Activated CD8-positive, alpha-beta T cell treated with anti-CD3 and anti-CD28 coated beads for 36 hours (primary cell): ENCODE results near the gene LRRC42. TPM values are rescaled to one million over a fixed set of nuclear protein-coding genes. Genes with fewer than 3 reads are reported as not detected.
"Not testable (repeated sequence)": the region's sequence is repeated elsewhere in the genome, so short reads cannot be mapped to it uniquely, and the experiment has no call there.

ENCODE experiments used
- ATAC-seq: fragments of 200-7000 bp; cut with Tn5 transposase; one replicate; pipeline ENCODE4 v1.10.0; 2021; ENCODE audit warnings: mild to moderate bottlenecking, moderate library complexity
- CTCF ChIA-PET: fragments of 350-600 bp; sonication (Branson Sonifier 250); formaldehyde crosslinking; loops from one replicate; lab custom pipeline; 2021; ENCODE audit warnings: antibody characterized with exemption; lab: Charles Lee
- POLR2A ChIA-PET: fragments of 350-600 bp; sonication (Branson Sonifier 250); formaldehyde crosslinking; loops from one replicate; lab custom pipeline; 2021; ENCODE audit warnings: antibody characterized with exemption; lab: Charles Lee
- DNase-seq: peaks from one replicate; pipeline ENCODE4 v3.0.0-alpha.2; 2020
- H3K27ac Mint-ChIP-seq: one replicate; pipeline ENCODE4 v1.8.0; 2021; ENCODE audit warnings: mild to moderate bottlenecking, mixed read lengths
- H3K27me3 Mint-ChIP-seq: one replicate; pipeline ENCODE4 v1.8.0; 2021; ENCODE audit warnings: mixed read lengths
- H3K36me3 Mint-ChIP-seq: one replicate; pipeline ENCODE4 v1.8.0; 2021; ENCODE audit warnings: low read depth, mixed read lengths
- H3K4me1 Mint-ChIP-seq: one replicate; pipeline ENCODE4 v1.8.0; 2021; ENCODE audit warnings: low read depth, mixed read lengths
- H3K4me3 Mint-ChIP-seq: one replicate; pipeline ENCODE4 v1.8.0; 2021; ENCODE audit warnings: mild to moderate bottlenecking, moderate library complexity, mixed read lengths
- H3K9me3 Mint-ChIP-seq: one replicate; pipeline ENCODE4 v1.8.0; 2021; ENCODE audit warnings: mixed read lengths
- intact Hi-C: fragments of 100-400 bp; cut with micrococcal nuclease; formaldehyde crosslinking; loops from one replicate; pipeline ENCODE4 v1.10.0; 2022
- total RNA-seq, 2 experiments: library from RNA; stranded (reverse); gene quantifications; one replicate each; pipeline ENCODE4 v1.2.3, GENCODE V29; 2021
- TF ChIP-seq, protein P1 (sequence below): fragments of 200-600 bp; IDR thresholded peaks from one replicate; pipeline ENCODE4 v1.8.0; 2022; ENCODE audit warnings: antibody characterized with exemption, mild to moderate bottlenecking

The LRRC42 gene
- total RNA-seq, 2 experiments from 2014 or later = 26.7 to 29.6 TPM

DNA sequence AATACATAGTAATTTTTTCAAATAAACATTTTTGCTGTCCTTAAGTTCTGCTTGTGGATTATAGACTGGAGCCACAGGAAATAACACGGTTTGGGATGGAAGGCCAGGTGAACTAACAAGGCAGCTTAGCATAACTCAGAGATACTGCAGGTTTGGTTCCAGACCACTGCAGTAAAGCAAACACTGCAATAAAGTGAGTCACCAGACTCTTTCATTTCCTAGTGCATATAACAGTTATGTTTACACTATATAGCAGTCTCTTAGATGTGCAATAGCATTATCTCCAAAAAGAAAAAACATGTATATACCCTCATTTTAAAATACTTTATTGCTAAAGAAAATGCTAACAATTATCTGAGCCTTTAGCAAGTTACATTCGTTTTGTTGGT, 22.0 kb downstream of the LRRC42 start:
- ChIA-PET CTCF (no interaction called here), POLR2A (no interaction called here)
- H3K27me3 Mint-ChIP-seq = no peaks in the 10 kb centered on the region
- H3K27ac Mint-ChIP-seq = no peak overlapping the region
- H3K36me3 Mint-ChIP-seq = peaks cover 22% of the 10 kb centered on the region
- DNase-seq = no peak
- TF ChIP-seq, protein P1, sequence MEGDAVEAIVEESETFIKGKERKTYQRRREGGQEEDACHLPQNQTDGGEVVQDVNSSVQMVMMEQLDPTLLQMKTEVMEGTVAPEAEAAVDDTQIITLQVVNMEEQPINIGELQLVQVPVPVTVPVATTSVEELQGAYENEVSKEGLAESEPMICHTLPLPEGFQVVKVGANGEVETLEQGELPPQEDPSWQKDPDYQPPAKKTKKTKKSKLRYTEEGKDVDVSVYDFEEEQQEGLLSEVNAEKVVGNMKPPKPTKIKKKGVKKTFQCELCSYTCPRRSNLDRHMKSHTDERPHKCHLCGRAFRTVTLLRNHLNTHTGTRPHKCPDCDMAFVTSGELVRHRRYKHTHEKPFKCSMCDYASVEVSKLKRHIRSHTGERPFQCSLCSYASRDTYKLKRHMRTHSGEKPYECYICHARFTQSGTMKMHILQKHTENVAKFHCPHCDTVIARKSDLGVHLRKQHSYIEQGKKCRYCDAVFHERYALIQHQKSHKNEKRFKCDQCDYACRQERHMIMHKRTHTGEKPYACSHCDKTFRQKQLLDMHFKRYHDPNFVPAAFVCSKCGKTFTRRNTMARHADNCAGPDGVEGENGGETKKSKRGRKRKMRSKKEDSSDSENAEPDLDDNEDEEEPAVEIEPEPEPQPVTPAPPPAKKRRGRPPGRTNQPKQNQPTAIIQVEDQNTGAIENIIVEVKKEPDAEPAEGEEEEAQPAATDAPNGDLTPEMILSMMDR = no peak
- peaks cover 3% of the 10 kb centered on the region for H3K4me1 Mint-ChIP-seq
- intact Hi-C loops = no loop called here
- no peaks in the 10 kb centered on the region for H3K9me3 Mint-ChIP-seq
- no peak for ATAC-seq
- no peak overlapping the region for H3K4me3 Mint-ChIP-seq

DNA sequence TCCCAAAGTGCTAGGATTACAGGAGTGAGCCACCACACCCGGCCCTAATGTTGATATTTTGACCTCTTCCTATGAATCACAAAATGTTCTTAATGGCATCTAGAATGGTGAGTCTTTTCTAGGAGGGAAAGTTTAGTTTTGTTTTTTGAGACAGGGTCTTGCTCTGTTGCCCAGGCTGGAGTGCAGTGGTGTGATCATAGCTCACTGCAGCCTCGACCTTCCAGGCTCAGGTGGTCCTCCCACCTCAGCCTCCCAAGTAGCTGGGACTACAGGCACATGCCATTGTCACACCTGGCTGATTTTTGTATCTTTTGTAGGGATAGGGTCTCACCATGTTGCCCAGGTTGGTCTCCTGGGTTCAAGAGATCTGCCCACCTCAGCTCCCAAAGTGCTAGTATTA, 23.2 kb downstream of the LRRC42 start:
- H3K4me1 Mint-ChIP-seq, ATAC-seq, intact Hi-C loops, POLR2A ChIA-PET, H3K27me3 Mint-ChIP-seq, DNase-seq, H3K27ac Mint-ChIP-seq, H3K9me3 Mint-ChIP-seq, H3K4me3 Mint-ChIP-seq: not testable (repeated sequence)
- peaks cover 22% of the 10 kb centered on the region for H3K36me3 Mint-ChIP-seq
- CTCF ChIA-PET = interaction anchor here (5.9 kb wide), 1 partner anchor 10 kb away, joined by 25 read pairs; no protein-coding TSS in a partner anchor

DNA sequence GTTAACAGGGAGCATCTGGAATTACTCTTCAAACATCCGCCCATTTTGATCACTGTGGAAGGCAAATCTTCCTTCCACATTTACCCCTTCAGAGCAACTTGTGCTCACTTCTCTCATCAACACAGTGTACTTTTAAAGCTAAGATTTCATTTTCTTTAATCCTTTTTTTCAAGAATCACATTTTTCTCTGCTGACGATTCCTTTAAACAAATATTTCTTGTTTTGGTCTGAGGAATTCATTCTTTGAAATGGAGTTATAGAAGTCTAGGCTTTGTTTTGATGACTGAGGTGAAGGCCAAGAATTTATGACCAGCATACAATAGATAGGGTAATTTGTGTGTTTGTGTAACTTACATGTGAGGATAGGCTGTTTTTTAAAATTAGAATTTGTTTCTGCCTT, 25.6 kb downstream of the LRRC42 start:
- Mint-ChIP-seq H3K27ac (no peak overlapping the region), H3K4me3 (no peak overlapping the region), H3K9me3 (no peaks in the 10 kb centered on the region), H3K4me1 (peaks cover 3% of the 10 kb centered on the region), H3K36me3 (peaks cover 19% of the 10 kb centered on the region), H3K27me3 (no peaks in the 10 kb centered on the region)
- CTCF ChIA-PET = interaction anchor here (5.9 kb wide), 1 partner anchor 12 kb away, joined by 25 read pairs; no protein-coding TSS in a partner anchor
- no peak for DNase-seq
- POLR2A ChIA-PET = interaction anchor here (0.6 kb wide), 1 partner anchor 68 kb away, joined by 3 read pairs; no protein-coding TSS in a partner anchor
- TF ChIP-seq, protein P1 = no peak
- no peak for ATAC-seq
- intact Hi-C loops = no loop called here

DNA sequence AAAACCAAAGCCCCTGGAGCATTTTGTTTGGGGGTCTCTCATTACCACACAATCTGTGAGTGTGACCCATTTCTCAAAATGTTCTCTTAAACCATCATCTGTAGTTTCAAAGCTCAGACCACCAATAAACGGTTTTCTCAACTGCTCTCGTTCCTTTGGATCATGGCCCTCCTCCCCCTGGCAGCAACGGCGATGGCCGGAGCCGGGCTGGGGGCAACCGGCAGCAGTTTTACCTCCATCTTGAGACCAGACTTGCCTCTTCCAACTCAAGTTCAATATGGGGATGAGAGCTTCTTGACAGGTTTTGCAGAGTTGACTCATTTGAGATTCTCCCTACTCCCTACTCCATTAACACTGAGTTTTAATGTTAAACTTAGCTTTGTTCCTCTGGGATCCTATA, 29.7 kb downstream of the LRRC42 start:
- TF ChIP-seq, protein P1 = no peak
- no peak overlapping the region for H3K27ac Mint-ChIP-seq
- H3K4me1 Mint-ChIP-seq = peaks cover 3% of the 10 kb centered on the region
- peaks cover 6% of the 10 kb centered on the region for H3K36me3 Mint-ChIP-seq
- ChIA-PET POLR2A (no interaction called here), CTCF (no interaction called here)
- DNase-seq = no peak
- no peaks in the 10 kb centered on the region for H3K9me3 Mint-ChIP-seq
- intact Hi-C loops = no loop called here
- no peak overlapping the region for H3K4me3 Mint-ChIP-seq
- no peak for ATAC-seq
- H3K27me3 Mint-ChIP-seq = no peaks in the 10 kb centered on the region

DNA sequence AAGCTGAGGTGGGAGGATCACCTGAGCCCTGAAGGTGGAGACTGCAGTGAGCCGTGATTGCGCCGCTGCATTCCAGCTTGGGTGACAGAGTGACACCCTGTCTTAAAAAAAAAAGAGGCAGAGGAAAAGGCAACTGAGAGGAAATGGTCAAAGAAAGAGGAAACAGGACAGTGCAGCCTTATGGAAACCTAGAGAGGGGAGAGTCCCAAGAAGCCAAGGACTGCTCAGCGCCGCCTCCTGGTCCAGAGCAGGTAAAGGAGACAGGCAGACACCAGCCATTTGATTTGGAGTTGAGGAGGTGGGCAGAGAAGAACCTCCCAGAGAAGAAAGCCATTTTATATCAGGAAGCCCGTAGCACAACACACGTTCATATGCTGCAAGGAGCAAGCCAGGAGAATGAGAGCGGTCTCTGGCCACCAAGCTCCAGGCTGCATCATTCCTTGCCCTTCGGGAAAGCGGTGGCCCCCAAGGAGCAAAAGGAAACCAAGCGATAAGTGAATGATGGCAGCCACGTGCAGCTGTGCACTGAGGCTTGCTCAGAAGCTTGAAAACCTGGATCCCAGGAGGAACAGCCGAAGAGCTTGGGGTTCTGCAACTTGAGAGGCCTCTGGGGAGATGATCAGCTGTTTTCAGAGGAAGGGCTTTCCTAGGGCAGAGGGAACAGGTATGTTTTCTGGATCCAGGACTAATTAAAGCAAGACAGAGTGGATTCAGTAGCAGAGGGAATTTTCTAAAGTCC, 33.7 kb downstream of the LRRC42 start:
- ChIA-PET POLR2A (no interaction called here), CTCF (interaction anchor here (1.5 kb wide), 2 partner anchors 20 to 119 kb away, joined by 3 read pairs; no protein-coding TSS in a partner anchor)
- TF ChIP-seq, protein P1 = no peak
- Mint-ChIP-seq H3K4me3 (no peak overlapping the region), H3K9me3 (no peaks in the 10 kb centered on the region), H3K36me3 (no peaks in the 10 kb centered on the region), H3K27ac (no peak overlapping the region), H3K27me3 (peaks cover 3% of the 10 kb centered on the region), H3K4me1 (no peaks in the 10 kb centered on the region)
- DNase-seq = no peak
- intact Hi-C loops = no loop called here
- no peak for ATAC-seq
